Measurements from ENCODE around the gene RTBDN.

The RTBDN gene

DNA sequence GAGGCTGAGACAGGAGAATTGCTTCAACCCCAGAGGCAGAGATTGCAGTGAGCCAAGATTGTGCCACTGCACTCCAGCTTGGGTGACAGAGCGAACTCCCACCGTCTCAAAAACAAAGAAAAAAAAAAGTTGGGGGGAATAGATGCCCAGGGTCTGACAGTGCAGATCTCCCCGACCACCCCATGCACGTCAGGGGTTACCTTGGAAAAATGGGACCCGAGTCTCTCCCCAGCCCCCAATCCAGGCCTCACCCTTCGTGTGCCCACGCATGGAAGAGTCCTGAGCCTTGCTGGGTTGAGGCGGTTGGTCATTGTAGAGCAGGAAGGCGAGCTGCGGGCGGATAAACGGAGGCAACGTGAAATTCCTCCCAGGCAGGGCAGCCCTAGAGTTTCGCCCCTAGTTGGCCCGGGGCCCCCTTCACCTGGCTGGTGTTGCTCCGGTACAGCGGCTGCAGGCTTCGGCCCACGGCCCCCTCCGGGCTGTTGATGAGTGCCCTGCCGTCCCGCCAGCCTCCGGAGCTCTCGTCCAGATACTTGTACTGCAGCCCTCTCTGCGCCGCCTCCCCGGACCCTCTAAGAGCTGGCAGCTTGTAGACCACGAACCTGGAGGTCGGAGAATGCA, 46.3 kb upstream of the RTBDN start:
- peak overlapping the region; percentile 85 for H3K27ac ChIP-seq (ENCODE audit: low read length)
- ATAC-seq (ENCODE audit: insufficient read depth, low read depth) = peak; percentile 38
- H3K27me3 ChIP-seq (ENCODE audit: insufficient read depth, low read length, poor library complexity) = no peaks in the 10 kb centered on the region

DNA sequence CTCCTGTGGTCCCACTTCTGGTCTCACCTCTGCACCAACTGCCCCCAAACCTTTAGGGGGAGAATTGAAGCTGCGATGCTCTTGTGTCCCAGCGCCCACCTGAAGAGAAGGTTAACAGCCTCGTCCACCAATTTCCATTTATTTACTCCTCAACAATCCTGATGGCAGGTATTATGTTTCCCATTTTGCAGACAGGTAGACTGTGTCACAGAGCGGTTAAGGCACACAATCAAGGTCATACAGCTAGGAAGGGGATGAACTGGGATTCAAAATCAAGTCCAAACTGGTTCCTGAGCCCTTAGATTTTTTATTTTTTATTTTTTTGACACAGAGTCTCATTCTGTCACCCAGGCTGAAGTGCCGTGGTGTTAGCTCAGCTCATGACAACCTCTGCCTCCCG, 40.7 kb upstream of the RTBDN start:
- H3K4me3 ChIP-seq (ENCODE audit: low read depth in 1 of 2, low read length in 2 of 2) = no peak overlapping the region
- no peak overlapping the region for H3K9ac ChIP-seq (ENCODE audit: low read depth, low read length)
- H3K9me3 ChIP-seq (ENCODE audit: insufficient read depth, low read length, severe bottlenecking) = no peaks in the 10 kb centered on the region
- no peak for TF ChIP-seq EZH2 (IDR thresholded peaks at IDR 0.05; ENCODE audit: borderline replicate concordance, low read depth, low read length, severe bottlenecking)
- TF ChIP-seq, protein P1, sequence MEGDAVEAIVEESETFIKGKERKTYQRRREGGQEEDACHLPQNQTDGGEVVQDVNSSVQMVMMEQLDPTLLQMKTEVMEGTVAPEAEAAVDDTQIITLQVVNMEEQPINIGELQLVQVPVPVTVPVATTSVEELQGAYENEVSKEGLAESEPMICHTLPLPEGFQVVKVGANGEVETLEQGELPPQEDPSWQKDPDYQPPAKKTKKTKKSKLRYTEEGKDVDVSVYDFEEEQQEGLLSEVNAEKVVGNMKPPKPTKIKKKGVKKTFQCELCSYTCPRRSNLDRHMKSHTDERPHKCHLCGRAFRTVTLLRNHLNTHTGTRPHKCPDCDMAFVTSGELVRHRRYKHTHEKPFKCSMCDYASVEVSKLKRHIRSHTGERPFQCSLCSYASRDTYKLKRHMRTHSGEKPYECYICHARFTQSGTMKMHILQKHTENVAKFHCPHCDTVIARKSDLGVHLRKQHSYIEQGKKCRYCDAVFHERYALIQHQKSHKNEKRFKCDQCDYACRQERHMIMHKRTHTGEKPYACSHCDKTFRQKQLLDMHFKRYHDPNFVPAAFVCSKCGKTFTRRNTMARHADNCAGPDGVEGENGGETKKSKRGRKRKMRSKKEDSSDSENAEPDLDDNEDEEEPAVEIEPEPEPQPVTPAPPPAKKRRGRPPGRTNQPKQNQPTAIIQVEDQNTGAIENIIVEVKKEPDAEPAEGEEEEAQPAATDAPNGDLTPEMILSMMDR (IDR thresholded peaks at IDR 0.05; ENCODE audit: borderline replicate concordance, extremely low read depth, low read length, poor library complexity, severe bottlenecking) = no peak
- H3K79me2 ChIP-seq (ENCODE audit: insufficient read depth, low read length) = peaks cover 6% of the 10 kb centered on the region
- DNase-seq = no peak
- H3K36me3 ChIP-seq (ENCODE audit: insufficient read depth, low read length) = peaks cover 45% of the 10 kb centered on the region
- no peak overlapping the region for H2AFZ ChIP-seq (ENCODE audit: low read depth, low read length)
- H3K4me1 ChIP-seq (ENCODE audit: insufficient read depth, low read length) = peaks cover 6% of the 10 kb centered on the region
- H3K27me3 ChIP-seq (ENCODE audit: insufficient read depth, low read length, poor library complexity) = no peaks in the 10 kb centered on the region
- ATAC-seq (ENCODE audit: insufficient read depth, low read depth) = no peak
- H3K4me2 ChIP-seq (ENCODE audit: insufficient read depth, low read length) = no peak overlapping the region
- H4K20me1 ChIP-seq (ENCODE audit: insufficient read depth, low read length) = no peaks in the 10 kb centered on the region
- H3K27ac ChIP-seq (ENCODE audit: low read length) = no peak overlapping the region

More for the DNA sequence above, 46.3 kb upstream of the RTBDN start:
- Histone ChIP-seq H3K4me2 (ENCODE audit: insufficient read depth, low read length) (peak overlapping the region; percentile 91), H4K20me1 (ENCODE audit: insufficient read depth, low read length) (no peaks in the 10 kb centered on the region), H3K36me3 (ENCODE audit: insufficient read depth, low read length) (peaks cover 20% of the 10 kb centered on the region), H3K9me3 (ENCODE audit: insufficient read depth, low read length, severe bottlenecking) (peaks cover 5% of the 10 kb centered on the region), H3K9ac (ENCODE audit: low read depth, low read length) (peak overlapping the region; percentile 92), H3K79me2 (ENCODE audit: insufficient read depth, low read length) (peaks cover 18% of the 10 kb centered on the region), H3K4me3 (ENCODE audit: low read depth in 1 of 2, low read length in 2 of 2) (peak overlapping the region; percentile 91 to 98), H3K4me1 (ENCODE audit: insufficient read depth, low read length) (peaks cover 24% of the 10 kb centered on the region), H2AFZ (ENCODE audit: low read depth, low read length) (peak overlapping the region; percentile 98)
- TF ChIP-seq, protein P1 (IDR thresholded peaks at IDR 0.05; ENCODE audit: borderline replicate concordance, extremely low read depth, low read length, poor library complexity, severe bottlenecking) = no peak
- no peak for TF ChIP-seq EZH2 (IDR thresholded peaks at IDR 0.05; ENCODE audit: borderline replicate concordance, low read depth, low read length, severe bottlenecking)
- DNase-seq = peak; percentile 29

DNA sequence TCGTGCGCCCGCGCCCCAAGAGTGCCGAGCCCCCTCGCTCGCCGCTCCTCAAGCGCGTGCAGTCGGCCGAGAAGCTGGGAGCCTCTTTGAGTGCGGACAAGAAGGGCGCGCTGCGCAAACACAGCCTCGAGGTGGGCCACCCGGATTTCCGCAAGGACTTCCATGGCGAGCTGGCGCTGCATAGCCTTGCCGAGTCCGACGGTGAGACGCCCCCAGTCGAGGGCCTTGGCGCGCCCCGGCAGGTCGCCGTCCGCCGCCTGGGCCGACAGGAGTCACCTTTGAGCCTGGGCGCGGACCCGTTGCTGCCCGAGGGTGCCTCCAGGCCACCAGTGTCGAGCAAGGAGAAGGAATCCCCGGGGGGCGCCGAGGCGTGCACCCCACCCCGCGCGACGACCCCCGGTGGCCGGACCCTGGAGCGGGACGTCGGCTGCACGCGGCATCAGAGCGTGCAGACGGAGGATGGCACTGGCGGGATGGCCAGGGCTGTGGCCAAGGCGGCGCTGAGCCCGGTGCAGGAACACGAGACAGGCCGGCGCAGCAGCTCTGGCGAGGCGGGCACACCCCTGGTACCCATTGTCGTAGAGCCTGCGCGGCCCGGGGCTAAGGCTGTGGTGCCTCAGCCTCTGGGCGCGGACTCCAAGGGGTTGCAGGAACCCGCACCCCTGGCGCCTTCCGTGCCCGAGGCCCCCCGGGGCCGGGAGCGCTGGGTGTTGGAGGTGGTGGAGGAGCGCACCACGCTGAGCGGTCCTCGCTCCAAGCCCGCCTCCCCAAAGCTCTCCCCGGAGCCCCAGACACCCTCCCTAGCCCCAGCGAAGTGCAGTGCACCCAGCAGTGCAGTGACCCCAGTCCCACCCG, 39.7 kb upstream of the RTBDN start:
- H3K36me3 ChIP-seq (ENCODE audit: insufficient read depth, low read length) = peaks cover 45% of the 10 kb centered on the region

More for the DNA sequence above, 39.7 kb upstream of the RTBDN start:
- no peaks in the 10 kb centered on the region for H3K79me2 ChIP-seq (ENCODE audit: insufficient read depth, low read length)
- DNase-seq (no peak), ATAC-seq (ENCODE audit: insufficient read depth, low read depth) (no peak)
- no peaks in the 10 kb centered on the region for H3K27me3 ChIP-seq (ENCODE audit: insufficient read depth, low read length, poor library complexity)
- no peak overlapping the region for H3K9ac ChIP-seq (ENCODE audit: low read depth, low read length)
- no peak overlapping the region for H3K4me2 ChIP-seq (ENCODE audit: insufficient read depth, low read length)
- H3K9me3 ChIP-seq (ENCODE audit: insufficient read depth, low read length, severe bottlenecking) = no peaks in the 10 kb centered on the region
- no peak overlapping the region for H3K4me3 ChIP-seq (ENCODE audit: low read depth in 1 of 2, low read length in 2 of 2)
- H3K27ac ChIP-seq (ENCODE audit: low read length) = no peak overlapping the region
- no peak for TF ChIP-seq EZH2 (IDR thresholded peaks at IDR 0.05; ENCODE audit: borderline replicate concordance, low read depth, low read length, severe bottlenecking)
- TF ChIP-seq, protein P1 (IDR thresholded peaks at IDR 0.05; ENCODE audit: borderline replicate concordance, extremely low read depth, low read length, poor library complexity, severe bottlenecking) = no peak
- H2AFZ ChIP-seq (ENCODE audit: low read depth, low read length) = no peak overlapping the region
- no peaks in the 10 kb centered on the region for H3K4me1 ChIP-seq (ENCODE audit: insufficient read depth, low read length)
- H4K20me1 ChIP-seq (ENCODE audit: insufficient read depth, low read length) = no peaks in the 10 kb centered on the region

Data from DND-41 (cell line).